Endothelial cell of umbilical vein (primary cell): ENCODE measurements around the gene PCDHB10.
"Not testable (repeated sequence)": the region's sequence is repeated elsewhere in the genome, so short reads cannot be mapped to it uniquely, and the experiment has no call there.

Experiments
- EZH2 ChIP-seq: IDR thresholded peaks from 2 replicates; pipeline ENCODE4 v1.6.1; 2012; ENCODE audit warnings: borderline replicate concordance, low read depth, mild to moderate bottlenecking, moderate library complexity, low read length, inconsistent platforms; ENCODE audit not compliant: severe bottlenecking
- FOS ChIP-seq: IDR thresholded peaks from 2 replicates; pipeline ENCODE4 v1.6.1; 2011; ENCODE audit warnings: mild to moderate bottlenecking, low read length, moderate library complexity, borderline replicate concordance; ENCODE audit not compliant: insufficient read depth
- GATA2 ChIP-seq: IDR thresholded peaks from 2 replicates; pipeline ENCODE4 v1.7.0; 2011; ENCODE audit warnings: low read depth, mild to moderate bottlenecking, moderate library complexity, mixed read lengths, low read length; ENCODE audit not compliant: insufficient read length, insufficient read depth
- JUN ChIP-seq: IDR thresholded peaks from 2 replicates; pipeline ENCODE4 v1.6.1; 2011; ENCODE audit warnings: borderline replicate concordance, low read depth; ENCODE audit not compliant: insufficient read length, insufficient read depth
- POLR2A ChIP-seq: IDR thresholded peaks from 2 replicates; pipeline ENCODE4 v1.6.1; 2012; ENCODE audit warnings: low read depth, mild to moderate bottlenecking, control low read depth, low read length
- POLR2AphosphoS5 ChIP-seq: IDR thresholded peaks from 2 replicates; pipeline ENCODE4 v1.6.1; 2012; ENCODE audit warnings: low read depth, mild to moderate bottlenecking, control low read depth, low read length, moderate library complexity; ENCODE audit not compliant: insufficient read depth
- TF ChIP-seq, protein P1 (sequence below), 2 donors: IDR thresholded peaks; 1 replicate in 1 of 2; 2 replicates in 1 of 2; pipeline ENCODE4 v1.5.1; 2011; ENCODE audit warnings: low read length in 2 of 2, mild to moderate bottlenecking in 2 of 2, moderate library complexity in 2 of 2, control low read depth in 1 of 2, inconsistent platforms in 1 of 2, low read depth in 1 of 2; ENCODE audit not compliant: insufficient read depth in 1 of 2; ENCODE audit errors: extremely low read depth in 1 of 2
- TF ChIP-seq, protein P2 (sequence below): IDR thresholded peaks from 2 replicates; pipeline ENCODE4 v1.6.1; 2011; ENCODE audit not compliant: insufficient read depth, insufficient read length

DNA sequence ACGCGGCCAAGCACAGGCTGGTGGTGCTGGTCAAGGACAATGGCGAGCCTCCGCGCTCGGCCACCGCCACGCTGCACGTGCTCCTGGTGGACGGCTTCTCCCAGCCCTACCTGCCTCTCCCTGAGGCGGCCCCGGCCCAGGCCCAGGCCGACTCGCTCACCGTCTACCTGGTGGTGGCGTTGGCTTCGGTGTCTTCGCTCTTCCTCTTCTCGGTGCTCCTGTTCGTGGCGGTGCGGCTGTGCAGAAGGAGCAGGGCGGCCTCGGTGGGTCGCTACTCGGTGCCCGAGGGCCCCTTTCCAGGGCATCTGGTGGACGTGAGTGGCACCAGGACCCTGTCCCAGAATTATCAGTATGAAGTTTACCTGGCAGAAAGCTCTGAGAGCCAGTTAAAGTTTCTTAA lies 34.3 kb upstream of the PCDHB10 start:
- TF ChIP-seq POLR2AphosphoS5, POLR2A, EZH2, JUN, FOS, GATA2: not testable (repeated sequence)
- TF ChIP-seq, protein P1, sequence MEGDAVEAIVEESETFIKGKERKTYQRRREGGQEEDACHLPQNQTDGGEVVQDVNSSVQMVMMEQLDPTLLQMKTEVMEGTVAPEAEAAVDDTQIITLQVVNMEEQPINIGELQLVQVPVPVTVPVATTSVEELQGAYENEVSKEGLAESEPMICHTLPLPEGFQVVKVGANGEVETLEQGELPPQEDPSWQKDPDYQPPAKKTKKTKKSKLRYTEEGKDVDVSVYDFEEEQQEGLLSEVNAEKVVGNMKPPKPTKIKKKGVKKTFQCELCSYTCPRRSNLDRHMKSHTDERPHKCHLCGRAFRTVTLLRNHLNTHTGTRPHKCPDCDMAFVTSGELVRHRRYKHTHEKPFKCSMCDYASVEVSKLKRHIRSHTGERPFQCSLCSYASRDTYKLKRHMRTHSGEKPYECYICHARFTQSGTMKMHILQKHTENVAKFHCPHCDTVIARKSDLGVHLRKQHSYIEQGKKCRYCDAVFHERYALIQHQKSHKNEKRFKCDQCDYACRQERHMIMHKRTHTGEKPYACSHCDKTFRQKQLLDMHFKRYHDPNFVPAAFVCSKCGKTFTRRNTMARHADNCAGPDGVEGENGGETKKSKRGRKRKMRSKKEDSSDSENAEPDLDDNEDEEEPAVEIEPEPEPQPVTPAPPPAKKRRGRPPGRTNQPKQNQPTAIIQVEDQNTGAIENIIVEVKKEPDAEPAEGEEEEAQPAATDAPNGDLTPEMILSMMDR (IDR thresholded peaks at IDR 0.05; ENCODE audit: extremely low read depth in 1 of 2, insufficient read depth in 1 of 2, low read depth in 1 of 2, low read length in 2 of 2) = not testable (repeated sequence)
- TF ChIP-seq, protein P2, sequence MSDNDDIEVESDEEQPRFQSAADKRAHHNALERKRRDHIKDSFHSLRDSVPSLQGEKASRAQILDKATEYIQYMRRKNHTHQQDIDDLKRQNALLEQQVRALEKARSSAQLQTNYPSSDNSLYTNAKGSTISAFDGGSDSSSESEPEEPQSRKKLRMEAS = not testable (repeated sequence)
